Measurements from ENCODE around the gene TMEM129.

Gene TMEM129

DNA sequence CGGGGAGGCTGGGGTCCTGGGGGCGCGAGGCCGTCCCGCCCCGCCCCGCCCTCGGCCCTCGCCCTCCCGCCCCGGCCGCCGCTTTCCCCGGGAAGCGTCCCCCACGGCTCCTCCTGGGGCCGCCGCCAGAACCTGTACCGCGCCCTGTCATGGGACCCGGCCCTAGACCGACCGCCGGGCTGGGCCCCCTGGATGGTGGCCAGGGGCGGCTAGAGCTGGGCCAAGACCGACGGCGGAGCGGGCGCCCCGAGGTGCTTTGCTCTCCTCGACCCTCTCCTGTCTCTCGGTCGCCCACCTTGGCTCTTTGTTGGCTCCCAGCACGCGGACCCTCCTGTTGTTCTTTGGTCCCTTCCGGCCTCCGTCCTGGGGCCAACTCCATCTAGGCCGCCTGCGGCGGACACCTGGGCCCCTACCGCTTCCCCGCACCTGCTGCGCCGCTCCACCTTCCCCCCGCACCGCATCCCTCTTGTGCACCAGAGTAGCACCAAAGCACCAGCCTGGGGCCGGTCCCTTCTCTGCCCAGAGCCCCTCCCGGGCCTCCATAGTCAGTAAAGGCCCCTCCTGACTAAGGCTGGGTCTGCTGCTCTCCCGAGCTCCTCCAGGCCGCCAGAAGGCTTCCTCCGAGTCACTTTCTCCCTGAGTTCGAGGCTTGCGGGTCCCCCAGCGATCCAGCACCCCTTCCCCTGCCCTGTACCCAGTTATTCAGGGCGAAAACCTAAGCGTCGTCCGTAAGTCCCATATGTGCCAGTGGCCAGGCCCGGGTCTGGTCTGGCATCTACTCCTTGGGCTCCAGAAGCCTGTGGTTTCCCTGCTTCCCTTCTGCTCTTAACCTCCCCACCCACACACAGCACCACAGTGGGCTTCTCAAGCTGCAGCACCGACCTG, 785 bp upstream of the TMEM129 start:
- no peak for DNase-seq (ENCODE audit: low read depth in 1 of 2, low spot score in 1 of 2)

DNA sequence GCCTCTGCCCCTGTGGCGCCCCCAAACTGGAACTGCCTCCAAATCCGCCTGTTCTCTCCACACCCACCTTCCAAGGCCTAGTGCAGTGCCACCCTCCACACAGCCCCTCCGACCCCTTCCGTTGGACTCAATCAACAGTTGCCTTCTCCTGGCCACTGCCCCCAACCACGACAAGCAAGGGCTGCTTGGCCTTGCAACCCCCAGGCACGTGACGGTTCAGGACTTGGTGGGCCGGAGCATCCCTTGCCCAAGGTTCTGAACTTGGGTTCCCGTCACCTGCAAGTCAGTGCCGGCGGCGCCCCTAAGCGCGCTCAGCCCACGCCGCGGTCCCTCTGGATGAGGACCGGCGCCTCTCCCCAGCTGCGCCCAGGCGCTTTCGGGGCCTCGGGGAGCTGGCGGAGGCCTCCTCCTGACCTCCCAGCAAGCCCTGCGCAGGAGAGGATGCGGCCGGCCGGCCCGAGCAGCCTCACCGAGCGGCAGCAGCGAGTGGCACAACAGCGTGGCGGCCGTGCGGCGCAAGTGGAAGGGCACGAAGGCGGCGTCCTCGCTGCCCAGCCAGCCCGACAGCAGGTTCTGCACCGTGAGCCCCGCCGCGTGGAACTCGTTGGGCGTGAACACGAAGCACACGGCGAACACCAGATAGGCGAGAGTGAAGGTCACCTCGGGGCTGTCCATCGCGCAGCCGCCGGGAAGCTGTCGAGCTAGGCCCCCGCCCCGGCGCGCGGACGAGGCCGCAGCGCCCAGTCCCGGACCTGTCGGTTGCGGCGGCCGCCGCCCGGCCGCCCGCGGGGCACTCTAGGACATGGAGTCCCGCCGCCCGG, 750 bp downstream of the TMEM129 start:
- DNase-seq (ENCODE audit: low read depth in 1 of 2, low spot score in 1 of 2), result no peak

DNA sequence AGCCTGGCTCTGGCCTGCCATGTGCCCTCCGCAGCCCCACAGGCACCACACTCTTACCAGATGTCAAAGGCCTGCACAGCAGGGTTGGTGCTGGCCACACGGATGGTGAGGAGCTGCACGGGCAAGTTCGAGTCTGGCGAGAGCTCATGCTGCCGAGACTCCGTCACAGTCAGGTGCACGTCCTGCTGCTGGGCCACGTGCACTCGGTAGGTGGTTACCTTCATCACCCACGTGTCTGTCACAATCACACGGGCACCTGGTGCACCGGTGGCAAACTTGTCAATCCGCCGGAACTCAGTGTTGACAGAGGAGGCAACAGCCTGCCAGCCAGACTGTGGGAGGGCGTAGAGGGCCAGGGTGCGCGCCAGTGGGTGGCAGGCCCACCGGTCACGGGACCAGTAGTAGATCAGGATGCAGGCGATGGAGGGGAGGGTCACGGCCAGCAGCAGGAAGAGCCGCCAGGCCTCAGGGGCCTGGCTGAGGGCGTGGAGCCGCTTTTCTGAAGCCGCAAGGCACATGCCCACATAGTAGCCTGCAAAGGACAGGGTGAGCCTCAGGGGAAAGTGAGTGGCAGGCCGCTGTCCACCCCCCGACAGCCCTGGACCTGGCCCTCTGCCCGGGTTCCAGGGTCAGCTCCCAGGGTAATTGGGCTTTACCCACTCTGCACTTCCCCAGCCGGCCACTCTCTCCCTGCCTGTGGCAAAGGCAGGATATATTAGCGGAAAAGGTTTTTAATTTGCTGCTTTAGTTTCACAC, 2.9 kb downstream of the TMEM129 start:
- no peak for DNase-seq (ENCODE audit: low read depth in 1 of 2, low spot score in 1 of 2)

DNA sequence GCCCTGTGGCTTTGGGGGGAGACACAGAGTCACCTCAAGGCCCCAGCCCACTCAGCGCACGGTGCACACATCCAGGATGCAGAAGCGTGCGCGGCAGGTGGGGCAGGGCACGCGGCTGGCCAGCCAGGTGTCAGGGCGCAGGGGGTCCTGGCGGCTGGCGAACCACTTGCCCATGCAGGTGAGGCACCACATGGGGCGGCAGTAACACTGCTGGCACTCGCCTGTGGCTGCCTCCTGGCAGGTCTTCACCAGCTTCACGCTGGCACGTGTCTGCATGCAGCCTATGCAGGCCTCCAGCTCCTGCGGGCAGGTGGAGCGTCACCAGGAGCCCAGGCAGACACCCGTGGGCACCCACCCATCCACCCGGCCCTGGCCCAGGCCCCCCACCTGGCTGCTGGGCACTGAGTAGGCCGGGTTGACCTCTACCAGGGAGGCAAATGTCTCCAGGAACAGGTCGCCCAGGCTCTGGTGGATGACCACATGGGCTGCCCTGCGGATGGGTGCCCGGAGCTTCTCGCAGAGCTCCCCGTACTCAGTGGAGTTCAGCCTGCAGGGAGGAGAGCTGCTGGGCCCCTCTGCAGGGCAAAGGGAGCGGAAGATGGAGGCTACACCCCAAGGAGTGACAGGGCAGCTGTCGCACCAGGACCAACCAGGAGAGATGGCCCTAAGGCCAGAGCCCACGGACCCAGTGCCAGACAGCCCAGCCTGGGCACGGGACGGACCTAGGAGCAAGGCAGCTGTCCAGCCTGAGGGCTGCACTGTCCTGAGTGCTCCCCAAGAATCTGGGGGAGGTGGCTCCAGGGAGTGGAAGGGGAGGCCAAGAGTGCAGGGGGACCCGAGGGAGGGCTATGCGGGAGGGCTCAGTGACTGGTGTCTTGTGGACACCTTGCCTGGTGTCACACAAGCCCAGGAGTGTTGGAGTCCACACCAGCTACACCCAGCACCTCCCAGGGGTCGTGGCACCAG, 3.7 kb downstream of the TMEM129 start:
- DNase-seq (ENCODE audit: low read depth in 1 of 2, low spot score in 1 of 2), result no peak

DNA sequence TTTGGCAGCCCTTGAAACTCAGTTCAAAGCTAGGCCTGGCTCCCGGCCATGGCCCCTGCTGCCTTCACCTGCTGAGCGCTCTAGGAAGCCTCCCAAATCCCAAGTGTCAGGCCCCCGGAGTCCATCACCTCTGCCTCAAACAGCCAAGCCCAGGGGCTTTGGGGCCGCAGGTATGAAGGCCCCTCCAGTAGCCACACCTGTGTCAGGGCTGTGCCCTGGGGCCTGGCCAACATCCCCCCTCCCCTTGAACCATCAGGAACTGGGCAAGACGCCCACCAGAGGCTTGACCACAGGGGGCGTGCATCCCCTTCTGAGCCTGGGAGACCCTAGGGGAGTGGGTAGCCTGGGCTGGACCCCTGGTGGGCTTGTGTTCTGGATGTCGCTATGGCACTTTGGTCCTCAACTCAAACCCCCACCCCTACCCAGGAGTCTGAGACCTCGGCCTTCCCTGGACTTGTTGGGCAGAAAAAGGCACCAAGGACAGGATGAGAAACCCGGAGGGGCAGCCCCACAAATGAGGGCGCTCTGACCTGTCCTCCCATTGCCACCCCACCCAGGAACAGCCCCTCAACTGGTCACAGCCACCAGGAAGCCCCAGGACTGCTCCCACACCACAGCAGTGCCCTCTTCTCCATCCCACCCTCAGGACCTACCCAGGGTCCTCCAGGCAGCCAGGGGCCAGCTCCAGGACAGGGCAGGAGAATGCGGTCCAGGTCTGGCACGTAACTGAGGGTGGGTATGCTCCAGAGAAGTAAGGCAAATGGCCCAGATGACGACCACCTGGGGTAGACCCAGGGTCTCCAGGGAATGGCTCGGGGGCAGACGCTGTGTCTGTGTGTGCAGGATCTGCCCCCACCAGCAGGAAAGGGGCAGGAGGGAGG, 4.8 kb downstream of the TMEM129 start:
- DNase-seq (ENCODE audit: low read depth in 1 of 2, low spot score in 1 of 2), result no peak

DNA sequence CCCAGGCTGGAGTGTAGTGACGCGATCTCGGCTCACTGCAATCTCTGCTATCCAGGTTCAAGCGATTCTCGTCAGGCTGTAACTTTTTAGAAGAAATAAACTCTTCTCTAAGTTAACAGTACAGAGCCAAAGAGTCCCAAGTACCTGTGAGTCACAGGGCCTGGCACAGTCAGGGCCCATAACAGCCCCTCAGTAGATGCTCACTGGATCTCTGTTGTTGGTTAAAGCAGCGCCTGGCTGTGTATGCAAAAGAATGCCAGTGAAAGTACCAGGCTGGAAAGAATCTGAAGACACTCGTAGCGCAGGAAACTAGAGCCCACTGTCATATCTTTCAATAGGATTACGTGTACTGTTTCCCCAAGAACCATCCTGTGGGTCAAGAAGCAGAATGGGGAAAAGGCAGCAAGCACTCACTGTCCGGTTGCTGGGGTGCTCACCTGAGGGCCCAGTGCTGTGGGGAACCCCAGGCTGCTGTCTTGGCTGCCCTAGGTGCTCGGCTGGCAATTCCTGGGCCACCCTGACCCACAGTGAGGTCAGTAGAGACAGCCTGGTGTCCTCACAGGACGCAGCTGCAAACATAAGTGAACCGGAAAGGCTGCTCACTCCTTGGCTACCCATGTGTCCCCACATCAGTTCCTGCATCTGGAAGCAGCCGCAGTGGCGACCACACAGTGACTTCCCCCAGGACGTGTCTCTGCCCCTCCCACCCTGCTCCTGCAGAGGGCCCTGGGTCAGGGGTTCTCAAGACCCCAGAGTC, 5.9 kb downstream of the TMEM129 start:
- DNase-seq (ENCODE audit: low read depth in 1 of 2, low spot score in 1 of 2), result no peak

DNA sequence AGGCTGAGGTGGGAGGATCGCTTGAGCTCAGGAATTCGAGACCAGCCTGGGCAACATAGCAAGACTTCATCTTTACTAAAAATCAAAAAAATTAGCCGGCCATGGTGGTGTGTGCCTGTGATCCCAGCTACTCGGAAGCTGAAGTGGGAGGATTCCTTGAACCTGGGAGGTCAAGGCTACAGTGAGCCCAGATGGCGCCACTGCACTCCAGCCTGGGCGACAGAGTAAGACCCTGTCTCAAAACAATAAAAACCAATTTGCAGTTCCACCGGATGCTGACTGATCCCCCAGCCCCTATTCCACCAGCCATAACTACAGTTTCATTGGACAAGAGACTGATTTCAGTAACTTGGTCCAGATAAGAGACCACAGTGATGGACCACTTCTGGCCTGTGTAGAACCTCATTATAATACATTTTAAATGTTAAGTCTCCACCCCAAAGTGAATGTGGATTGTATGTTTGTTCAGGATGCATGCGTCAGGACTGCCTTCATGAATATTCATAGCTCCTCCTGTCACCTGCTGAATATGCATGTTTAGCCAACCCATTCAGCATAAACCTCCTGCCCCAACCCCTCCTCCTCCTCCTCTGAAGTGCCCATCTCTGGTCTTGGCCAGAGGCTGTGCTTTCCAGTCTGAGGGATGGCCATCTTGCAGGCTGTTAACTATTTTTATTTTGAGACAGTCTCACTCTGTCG, 6.7 kb downstream of the TMEM129 start:
- no peak for DNase-seq (ENCODE audit: low read depth in 1 of 2, low spot score in 1 of 2)

DNA sequence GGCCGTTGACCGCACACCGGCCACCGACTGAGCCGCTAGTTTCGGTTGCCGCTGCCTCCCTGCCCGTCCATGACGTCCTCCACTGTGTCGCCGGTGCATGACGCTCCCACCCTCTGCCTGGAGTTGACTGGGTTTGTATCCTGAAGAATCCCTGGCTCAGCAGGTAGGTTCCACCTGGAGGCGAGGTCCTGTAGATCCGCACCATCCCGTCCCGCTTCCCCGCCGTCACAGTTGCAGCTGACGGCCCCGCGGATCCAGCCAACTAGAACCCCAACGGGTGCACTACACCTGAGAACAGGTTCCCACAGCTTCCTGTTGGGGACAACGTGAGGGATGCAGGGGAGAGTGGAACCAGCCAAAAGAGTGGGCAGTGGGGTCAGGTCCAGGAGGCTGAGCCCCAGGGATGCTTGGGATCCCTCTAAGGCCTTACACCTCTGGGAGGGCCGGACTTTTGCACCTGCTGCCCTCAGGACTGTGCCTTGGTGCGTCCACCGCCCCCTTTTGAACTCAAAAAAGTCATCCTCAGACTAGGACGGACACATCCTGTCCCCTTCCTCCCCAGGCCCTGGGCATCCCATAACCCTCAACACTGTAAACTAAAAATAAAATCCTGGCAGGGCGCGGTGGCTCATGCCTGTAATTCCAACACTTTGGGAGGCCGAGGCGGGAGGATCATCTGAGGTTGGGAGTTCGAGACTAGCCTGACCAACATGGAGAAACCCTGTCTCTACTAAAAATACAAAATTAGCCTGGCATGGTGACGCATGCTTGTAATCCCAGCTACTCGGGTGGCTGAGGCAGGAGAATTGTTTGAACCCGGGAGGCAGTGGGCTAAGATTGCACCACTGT, 7.9 kb downstream of the TMEM129 start:
- DNase-seq (ENCODE audit: low read depth in 1 of 2, low spot score in 1 of 2), result no peak

DNA sequence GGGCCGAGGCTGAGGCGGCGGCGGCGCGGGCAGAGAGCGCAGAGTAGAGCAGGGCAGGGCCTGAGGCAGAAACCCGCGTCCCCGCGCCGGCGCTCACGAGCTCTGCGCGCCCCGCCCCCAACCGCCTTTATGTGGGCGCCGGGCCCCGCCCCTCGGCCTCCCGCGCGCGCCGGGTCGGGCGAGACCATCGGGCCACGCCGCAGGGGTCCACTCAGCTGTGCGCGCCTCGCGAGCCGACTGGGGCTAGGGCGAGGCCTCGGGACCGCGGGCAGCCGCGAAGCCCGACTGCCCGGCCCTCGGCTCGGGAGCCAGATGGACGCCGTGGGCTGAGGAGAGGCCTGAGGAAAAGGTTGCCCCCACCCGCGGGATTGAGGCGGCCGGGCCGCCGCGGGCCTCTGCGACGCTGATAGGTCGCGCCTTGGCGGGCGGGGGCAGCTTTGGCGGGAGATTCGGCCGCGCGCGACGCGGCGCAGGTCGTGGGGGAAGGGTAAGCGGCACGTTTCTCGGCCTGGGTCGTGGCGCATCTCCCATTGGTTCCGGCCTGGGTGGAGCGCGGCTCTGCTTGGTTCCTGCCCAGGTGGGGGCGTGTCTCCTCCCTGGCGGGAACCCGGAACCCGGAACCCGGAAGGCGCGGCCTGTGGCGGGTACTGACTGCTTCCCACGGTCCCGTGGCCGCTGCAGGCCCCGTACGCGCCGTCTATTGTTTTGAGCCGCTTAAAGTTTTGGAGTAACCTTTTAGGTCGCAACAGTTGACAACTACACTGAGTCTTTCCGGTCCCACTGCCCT, 8.7 kb downstream of the TMEM129 start, which contains the start of gene SLBP:
Gene SLBP, minus strand, starts transcription at position 104 of the 787 bp plus-strand sequence. CDS start 131 bp downstream, outside the sequence.
- peak; percentile 97 to 98 for DNase-seq (ENCODE audit: low read depth in 1 of 2, low spot score in 1 of 2)

DNA sequence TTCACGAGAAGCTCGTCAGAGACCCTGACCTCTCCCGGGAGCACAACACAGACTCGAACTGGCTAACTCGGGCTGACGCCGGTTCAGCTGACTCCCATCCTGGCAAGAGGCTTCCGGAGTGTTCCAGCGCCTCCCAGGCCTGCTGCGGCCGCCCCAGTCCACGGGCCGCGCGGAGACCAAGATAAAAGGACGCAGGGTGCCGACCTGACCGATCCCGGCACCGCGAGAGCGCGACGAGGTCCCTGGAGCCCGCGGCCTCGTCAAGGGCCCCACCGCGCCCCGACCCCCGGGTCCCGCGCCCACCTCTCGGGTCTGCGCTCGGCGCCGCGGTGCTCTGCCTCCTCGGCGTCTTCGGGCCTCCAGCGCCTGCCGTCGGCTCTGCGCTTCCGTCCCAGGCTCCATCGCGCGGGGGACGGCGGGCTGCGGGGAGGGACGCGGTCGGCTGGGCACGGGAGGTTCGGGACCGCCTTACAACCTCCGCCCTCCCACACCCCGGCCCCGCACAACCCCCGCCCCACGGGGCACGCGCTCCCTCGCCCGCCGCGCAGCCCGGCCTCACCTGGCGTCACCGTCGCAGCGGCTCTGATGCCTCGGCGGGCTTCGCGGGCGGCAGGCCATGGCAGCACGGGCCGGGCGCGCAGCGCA, 9.4 kb downstream of the TMEM129 start:
- peak in 1 of 2 donors; percentile 32 for DNase-seq (ENCODE audit: low read depth in 1 of 2, low spot score in 1 of 2)

DNA sequence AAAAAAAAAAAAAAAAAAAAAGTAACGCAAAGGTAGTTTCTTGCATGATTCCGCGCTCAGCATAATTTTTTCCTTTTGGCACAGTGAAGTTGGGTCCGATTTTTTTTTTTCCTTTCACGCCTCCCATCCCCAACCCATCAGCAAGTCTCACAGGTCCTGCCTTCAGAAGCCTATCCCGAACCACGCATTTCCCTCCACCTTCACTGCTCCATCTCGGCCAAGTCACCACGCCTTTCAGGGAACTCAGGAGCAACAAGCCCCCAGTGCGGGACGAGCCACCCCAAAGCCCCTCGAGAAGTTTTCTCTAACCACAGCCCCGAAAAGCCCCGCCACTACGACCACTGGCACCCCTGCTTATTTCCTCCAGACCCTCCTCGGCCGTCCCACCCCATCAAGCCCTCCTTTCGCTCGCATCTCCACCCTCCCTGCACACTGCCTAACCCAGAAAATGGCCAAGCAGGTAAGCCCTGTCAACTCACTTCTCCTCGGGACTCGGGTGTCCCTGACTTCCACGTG, 10.0 kb downstream of the TMEM129 start:
- DNase-seq (ENCODE audit: low read depth in 1 of 2, low spot score in 1 of 2), result no peak

DNA sequence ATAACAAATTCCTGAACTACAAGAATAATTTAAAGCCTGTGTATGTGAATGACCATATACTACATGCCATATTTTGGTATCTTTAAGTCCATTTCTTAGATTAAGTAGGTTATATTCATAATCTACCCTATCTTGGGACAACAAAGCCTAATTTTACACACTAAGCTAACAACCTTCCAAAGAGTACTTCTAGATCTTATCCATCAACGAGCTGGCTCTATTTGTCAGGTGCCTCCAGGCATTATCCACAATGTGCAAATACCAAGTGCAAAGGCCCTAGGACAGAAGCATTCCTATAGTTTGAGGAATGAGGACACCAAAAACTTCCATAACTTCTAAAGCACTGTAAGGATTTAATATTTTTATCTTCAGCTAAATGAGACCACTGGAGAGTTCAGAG, 12.5 kb downstream of the TMEM129 start:
- no peak for DNase-seq (ENCODE audit: low read depth in 1 of 2, low spot score in 1 of 2)

DNA sequence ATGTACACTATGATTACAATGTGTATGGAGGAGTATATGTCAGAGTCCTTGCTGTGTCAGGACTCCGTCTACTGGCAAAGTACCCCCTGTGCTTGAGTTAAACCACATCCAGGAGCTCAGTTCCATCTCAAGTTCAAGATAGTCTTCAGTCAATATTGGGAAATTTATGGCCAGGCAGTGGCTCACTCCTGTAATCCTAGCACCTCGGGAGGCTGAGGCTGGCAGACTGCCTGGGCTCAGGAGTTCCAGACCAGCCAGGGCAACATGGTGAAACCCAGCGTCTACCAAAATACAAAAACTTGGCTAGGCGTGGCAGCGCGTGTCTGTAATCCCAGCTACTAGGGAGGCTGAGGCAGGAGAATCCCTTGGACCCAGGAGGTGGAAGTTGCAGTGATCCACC, 14.8 kb downstream of the TMEM129 start:
- no peak for DNase-seq (ENCODE audit: low read depth in 1 of 2, low spot score in 1 of 2)

DNA sequence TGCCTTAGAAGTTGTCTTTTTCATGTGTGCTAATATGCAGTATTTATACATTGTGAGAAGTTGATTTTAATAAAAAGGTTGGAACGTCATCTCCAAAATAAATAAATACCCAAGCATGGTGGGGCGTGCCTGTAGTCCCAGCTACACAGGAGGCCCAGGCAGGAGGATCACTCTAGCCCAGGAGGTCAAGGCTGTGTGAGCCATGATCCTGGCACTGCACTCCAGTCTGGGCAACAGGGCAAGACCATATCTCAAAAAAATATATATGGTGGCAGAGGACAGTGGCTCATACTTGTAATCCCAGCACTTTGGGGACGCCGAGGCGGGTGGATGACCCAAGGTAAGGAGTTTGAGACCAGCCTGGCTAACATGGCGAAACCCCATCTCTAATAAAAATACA, 15.4 kb downstream of the TMEM129 start:
- no peak for DNase-seq (ENCODE audit: low read depth in 1 of 2, low spot score in 1 of 2)

DNA sequence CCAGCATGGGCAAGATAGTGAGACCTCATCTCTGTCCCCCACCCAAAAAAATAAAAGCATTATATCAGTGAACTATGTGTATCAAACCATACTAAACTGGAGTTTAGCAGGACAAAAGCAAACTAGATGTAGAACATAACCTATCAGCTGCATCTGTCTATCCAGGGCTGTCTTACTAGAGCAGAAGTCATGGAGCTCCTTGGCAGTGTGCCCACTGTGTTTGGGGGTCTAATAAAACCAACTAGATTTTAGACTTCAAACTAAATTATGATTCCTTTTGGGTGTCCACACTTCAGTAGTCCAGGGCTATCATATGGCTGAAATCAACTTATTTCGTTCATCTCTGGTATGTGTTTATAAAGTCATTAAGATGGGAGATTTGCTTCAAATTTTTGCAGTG, 17.3 kb downstream of the TMEM129 start:
- DNase-seq (ENCODE audit: low read depth in 1 of 2, low spot score in 1 of 2), result no peak

All from activated T-helper 1 cell treated with anti-CD3 and anti-CD28 coated beads, Interleukin-2, amount 50 U/mL, for 16 hours (primary cell).